IPS-15b (cell line): ENCODE data around the gene ENPEP.
"Not testable (repeated sequence)": the region's sequence is repeated elsewhere in the genome, so short reads cannot be mapped to it uniquely, and the experiment has no call there.

Source experiments
- H3K27me3 ChIP-seq: one replicate; pipeline ENCODE4 v1.6.1; 2013; ENCODE audit warnings: low read length; ENCODE audit not compliant: control insufficient read depth, insufficient read depth
- H3K36me3 ChIP-seq: one replicate; pipeline ENCODE4 v1.6.1; 2013; ENCODE audit warnings: low read length; ENCODE audit not compliant: control insufficient read depth, insufficient read depth
- H3K4me1 ChIP-seq: one replicate; pipeline ENCODE4 v1.6.1; 2013; ENCODE audit warnings: mild to moderate bottlenecking, low read length; ENCODE audit not compliant: control insufficient read depth, insufficient read depth
- H3K4me3 ChIP-seq: one replicate; pipeline ENCODE4 v1.5.1; 2013; ENCODE audit warnings: low read depth, low read length
- H3K9ac ChIP-seq: one replicate; pipeline ENCODE4 v1.6.1; 2013; ENCODE audit warnings: low read depth, mild to moderate bottlenecking, low read length
- H3K9me3 ChIP-seq: one replicate; pipeline ENCODE4 v1.6.1; 2013; ENCODE audit warnings: mild to moderate bottlenecking, low read length; ENCODE audit not compliant: control insufficient read depth, insufficient read depth

ENPEP gene

DNA sequence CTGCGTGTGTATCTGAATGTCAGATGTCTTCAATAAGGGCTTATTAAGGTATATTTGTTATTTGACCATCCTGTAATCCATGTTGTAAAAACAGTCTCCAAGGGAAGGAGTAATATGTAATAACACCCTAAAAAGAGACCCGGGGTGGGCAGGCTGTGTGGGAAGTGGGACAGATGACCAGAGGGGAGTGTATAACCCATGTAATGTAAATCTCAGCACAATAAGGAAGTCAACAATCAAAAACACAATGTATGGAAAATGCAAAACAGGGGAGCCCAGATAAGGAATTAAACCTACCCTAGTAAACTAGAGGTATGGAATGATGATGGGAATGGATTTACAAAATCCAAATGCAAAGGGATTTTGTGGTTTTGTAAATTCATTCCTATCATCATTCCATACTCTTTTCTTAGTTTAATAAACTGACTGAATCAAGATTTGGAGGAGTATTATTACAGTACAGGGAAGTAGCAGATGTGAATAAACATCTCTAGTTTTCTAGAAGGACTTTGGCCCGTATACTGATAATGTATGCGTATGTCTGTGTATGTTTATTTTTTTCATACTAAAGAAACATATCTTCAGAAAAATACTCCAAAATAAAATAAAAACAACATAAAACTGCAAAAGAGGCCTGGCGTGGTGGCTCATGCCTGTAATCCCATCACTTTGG lies 15.7 kb upstream of the ENPEP start:
- Histone ChIP-seq H3K27me3 (no peaks in the 10 kb centered on the region), H3K4me1 (no peaks in the 10 kb centered on the region), H3K9me3 (no peaks in the 10 kb centered on the region), H3K4me3 (no peak overlapping the region), H3K9ac (no peak overlapping the region), H3K36me3 (no peaks in the 10 kb centered on the region)

DNA sequence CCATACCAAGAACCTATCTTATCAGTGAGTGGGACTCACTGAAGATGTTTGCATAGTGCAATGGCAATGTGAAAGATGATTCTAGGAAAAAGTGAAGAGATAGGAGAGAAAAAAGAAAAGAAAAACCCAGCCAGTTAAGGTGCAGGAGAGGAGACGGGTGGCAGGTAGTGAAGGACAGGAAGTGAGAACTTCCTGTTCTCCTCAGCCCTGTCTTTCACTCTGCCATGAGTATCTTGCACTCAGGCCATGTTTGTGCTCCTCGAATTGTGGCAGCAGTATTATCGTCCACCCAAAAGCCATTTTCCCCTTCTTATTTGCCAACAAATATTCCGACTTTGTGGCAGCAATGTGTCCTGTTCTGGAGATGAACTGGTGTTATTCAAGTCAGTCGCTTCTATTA lies 8.6 kb upstream of the ENPEP start:
- H3K27me3 ChIP-seq = no peaks in the 10 kb centered on the region

DNA sequence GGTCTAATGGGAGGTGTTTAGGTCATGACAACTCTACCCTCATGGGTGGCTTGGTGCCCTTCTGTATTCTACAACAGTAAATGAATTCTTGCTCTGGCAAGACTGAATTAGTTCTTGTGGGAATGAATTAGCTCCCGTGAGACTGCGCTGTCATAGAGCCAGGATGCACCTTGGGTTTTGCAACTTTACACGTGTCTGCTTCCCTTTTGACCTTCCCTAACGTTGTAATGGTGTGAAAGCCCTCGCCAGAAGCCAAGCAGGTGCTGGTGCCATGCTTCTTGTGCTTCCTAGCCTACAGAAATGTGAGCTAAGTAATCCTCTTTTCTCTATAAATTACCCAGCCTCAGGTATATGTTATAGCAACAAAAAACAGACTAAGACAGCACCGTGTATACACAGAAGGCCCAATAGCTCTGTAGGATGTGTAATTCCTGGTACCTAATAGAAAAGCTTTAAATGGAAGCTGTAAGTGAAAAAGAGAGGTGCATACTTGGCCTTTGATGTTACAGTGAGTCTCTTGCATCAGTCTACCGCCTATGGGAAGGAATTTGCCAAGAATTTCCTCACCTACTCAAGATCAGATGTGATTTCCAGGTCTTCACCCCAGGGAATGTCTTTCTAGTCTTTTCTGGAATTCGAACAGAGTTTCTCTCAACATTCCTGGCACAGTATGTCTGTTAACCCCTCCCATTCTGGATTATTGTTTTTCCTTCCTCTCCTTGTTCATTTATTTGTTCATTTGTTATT lies 3.2 kb upstream of the ENPEP start:
- H3K9me3 ChIP-seq = no peaks in the 10 kb centered on the region
- no peak overlapping the region for H3K4me3 ChIP-seq
- H3K4me1 ChIP-seq = peaks cover 8% of the 10 kb centered on the region
- no peaks in the 10 kb centered on the region for H3K36me3 ChIP-seq
- H3K27me3 ChIP-seq = no peaks in the 10 kb centered on the region
- H3K9ac ChIP-seq = no peak overlapping the region

More for the DNA sequence above, 8.6 kb upstream of the ENPEP start:
- Histone ChIP-seq H3K4me3 (no peak overlapping the region), H3K4me1 (no peaks in the 10 kb centered on the region), H3K9ac (no peak overlapping the region), H3K36me3 (no peaks in the 10 kb centered on the region), H3K9me3 (no peaks in the 10 kb centered on the region)

DNA sequence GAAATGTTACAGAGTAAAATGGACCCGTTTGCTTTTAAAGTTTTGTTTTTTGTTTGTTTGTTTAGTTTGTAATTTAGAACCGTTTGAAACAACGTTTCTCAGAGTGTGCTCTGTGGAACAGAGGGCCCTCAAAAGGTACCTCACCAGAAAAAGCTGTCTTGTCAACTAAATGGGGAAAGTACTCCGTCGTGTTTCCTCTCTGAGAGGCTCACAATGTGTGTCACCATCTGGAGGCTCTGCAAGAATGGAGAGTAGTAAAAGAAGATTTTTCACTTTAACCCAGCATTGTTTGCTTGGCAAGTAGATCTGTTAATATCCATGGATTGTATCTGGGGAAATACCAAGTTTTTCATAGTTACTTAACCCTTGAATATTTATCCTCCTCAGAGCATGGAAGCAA lies 1.5 kb upstream of the ENPEP start:
- Histone ChIP-seq H3K9me3 (no peaks in the 10 kb centered on the region), H3K4me1 (peaks cover 8% of the 10 kb centered on the region), H3K27me3 (no peaks in the 10 kb centered on the region), H3K36me3 (no peaks in the 10 kb centered on the region), H3K9ac (no peak overlapping the region), H3K4me3 (no peak overlapping the region)

DNA sequence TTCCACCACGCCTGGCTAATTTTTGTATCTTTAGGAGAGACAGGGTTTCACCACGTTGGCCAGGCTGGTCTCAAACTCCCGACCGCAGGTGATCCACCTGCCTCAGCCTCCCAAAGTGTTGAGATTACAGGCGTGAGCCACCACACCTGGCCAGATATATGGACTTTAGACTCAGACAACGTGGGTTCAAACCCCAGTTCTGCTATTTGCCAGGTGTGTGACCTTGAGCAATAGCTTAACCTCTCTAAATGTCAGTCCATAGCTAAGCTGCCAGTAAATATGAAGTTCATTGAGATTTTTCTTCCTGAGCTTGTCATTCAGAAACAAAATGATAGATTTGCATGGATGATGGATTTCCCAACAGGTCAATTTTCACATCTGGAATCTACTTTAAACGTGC lies 875 bp upstream of the ENPEP start:
- not testable (repeated sequence) for H3K27me3 ChIP-seq, H3K9me3 ChIP-seq, H3K9ac ChIP-seq, H3K36me3 ChIP-seq, H3K4me1 ChIP-seq, H3K4me3 ChIP-seq

DNA sequence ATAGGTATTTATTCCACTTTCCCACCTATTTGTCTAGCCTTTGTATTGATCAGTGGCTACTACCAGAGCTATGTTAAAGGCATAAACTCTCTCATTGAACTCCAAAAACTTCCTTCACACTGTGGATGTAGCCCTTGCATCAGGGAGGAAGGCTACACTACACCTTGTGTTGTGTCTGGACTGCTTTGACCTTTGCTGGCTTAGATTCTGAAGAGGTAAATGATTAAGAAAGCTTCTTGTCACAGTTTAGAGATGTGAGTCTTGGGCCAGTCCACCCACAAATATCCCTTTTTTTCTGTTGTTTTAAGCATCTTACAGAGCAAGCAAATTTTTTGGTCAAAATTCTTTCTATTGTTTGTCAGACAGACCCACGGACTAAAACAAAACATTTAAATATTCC lies 1.9 kb downstream of the ENPEP start:
- H3K36me3 ChIP-seq = no peaks in the 10 kb centered on the region
- H3K27me3 ChIP-seq = no peaks in the 10 kb centered on the region
- H3K9ac ChIP-seq = no peak overlapping the region
- no peak overlapping the region for H3K4me3 ChIP-seq
- no peaks in the 10 kb centered on the region for H3K9me3 ChIP-seq
- H3K4me1 ChIP-seq = peaks cover 11% of the 10 kb centered on the region

DNA sequence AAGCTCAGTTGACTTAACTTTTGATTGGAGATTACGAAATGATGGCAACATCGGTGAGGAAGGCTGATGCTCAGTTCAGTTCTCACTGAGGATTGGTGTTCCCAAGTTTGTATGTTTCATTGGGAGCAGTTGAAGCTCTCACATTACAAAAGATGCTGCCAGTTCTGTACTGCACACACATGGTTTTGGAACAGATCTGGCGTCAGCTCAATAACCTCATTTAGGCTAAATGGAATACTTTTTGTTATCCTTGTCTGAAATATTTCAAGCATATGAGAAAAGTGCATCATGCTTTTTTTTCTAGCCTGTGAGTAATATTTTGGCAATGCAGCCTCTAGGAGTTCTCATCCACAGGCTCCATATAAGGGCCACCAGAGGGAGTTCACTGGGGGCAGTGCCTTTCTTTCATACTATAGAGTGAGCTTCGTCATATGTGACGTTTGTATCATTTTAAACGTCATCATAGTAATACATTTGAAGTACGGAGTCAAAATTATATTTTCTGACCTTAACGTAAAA lies 4.1 kb downstream of the ENPEP start:
- Histone ChIP-seq H3K27me3 (no peaks in the 10 kb centered on the region), H3K9me3 (no peaks in the 10 kb centered on the region), H3K9ac (no peak overlapping the region), H3K4me3 (no peak overlapping the region), H3K36me3 (no peaks in the 10 kb centered on the region), H3K4me1 (peaks cover 11% of the 10 kb centered on the region)

DNA sequence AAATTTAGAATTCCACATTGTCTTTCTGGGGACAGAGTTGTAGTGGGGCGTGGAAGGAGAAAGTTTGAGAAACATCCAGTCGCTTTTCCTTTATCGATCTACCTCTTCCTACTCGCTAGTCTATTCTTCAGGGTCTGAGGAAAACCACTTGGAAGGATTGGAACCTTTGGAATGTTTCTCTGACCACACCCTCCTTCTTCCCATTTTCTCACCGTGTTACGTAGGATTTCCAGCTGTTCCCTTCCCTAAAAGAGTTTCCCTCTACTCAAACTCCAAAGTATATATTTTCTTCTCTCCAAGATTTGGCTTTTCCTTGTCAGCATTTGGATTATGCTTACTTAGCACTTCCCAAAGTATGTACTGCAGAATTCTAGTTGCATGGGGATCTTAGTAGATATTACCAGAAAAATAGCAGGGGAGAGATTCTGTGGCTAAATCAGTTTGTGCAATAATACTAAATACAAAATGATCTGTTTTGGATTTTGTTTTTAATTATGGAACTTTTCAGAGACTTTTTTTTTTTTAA lies 4.9 kb downstream of the ENPEP start:
- Histone ChIP-seq H3K9me3 (no peaks in the 10 kb centered on the region), H3K9ac (no peak overlapping the region), H3K4me1 (peaks cover 4% of the 10 kb centered on the region), H3K4me3 (no peak overlapping the region), H3K27me3 (no peaks in the 10 kb centered on the region), H3K36me3 (no peaks in the 10 kb centered on the region)

DNA sequence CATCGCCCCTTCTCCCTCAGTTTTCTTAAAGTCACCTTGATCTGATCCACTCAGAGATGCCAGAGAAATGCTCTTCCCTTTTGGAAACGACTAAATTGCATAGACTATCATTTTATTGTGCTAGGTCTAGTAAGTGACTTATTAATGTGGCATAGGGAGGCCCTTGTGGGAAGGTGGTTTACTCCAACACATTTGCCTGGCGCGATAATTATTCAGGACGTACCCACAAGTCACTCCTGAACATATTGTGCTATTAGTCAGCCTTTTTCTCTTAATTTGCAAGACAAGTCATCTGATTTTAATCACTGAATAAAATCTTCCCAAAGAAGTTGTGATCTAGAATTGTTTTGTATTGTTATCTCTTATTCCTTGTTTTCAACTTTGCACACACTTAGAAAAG lies 7.6 kb downstream of the ENPEP start:
- Histone ChIP-seq H3K4me3 (no peak overlapping the region), H3K9me3 (no peaks in the 10 kb centered on the region), H3K27me3 (no peaks in the 10 kb centered on the region), H3K36me3 (no peaks in the 10 kb centered on the region), H3K4me1 (peaks cover 16% of the 10 kb centered on the region), H3K9ac (no peak overlapping the region)

DNA sequence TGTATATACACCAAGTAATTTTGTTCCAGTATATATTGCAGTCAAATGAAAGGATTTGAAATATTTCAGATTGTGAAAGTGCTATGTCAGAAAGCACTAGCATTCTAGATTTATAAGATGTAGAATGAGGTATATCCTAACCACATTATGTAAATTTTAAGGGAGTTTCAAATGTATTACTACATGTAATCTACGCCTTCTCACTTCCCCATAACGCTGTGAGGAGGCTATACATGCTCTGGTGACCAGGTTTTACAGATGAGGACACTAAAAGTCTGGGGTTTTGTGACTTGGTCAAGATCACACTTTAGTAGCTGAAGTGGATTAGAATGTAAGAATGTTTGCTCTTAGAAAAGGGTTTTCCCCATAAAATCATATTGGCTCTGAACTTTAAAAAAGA lies 8.1 kb downstream of the ENPEP start:
- Histone ChIP-seq H3K9ac (no peak overlapping the region), H3K27me3 (no peaks in the 10 kb centered on the region)

DNA sequence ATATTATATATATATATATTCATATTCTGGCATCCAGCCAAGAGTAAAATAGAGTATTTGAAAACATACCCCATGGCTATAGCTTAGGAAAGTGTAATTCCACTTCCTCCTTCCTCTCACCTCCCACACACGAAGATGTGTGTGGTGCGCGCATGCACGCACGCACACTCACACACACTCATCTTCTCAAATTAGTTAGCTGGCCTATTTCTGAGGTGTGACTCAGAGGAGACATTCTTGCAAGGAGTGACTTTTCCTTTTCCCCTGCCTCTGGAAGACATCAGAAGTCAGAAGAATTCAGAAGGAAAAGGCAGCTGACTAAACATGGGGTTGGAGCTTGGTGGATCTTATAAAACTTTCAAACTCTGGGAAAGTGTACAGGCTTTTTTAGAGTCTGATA lies 8.8 kb downstream of the ENPEP start:
- Histone ChIP-seq H3K27me3 (no peaks in the 10 kb centered on the region), H3K36me3 (no peaks in the 10 kb centered on the region), H3K4me1 (peaks cover 20% of the 10 kb centered on the region), H3K9ac (no peak overlapping the region), H3K4me3 (no peak overlapping the region), H3K9me3 (no peaks in the 10 kb centered on the region)

More for the DNA sequence above, 8.1 kb downstream of the ENPEP start:
- Histone ChIP-seq H3K36me3 (no peaks in the 10 kb centered on the region), H3K4me3 (no peak overlapping the region), H3K4me1 (peaks cover 20% of the 10 kb centered on the region), H3K9me3 (no peaks in the 10 kb centered on the region)

DNA sequence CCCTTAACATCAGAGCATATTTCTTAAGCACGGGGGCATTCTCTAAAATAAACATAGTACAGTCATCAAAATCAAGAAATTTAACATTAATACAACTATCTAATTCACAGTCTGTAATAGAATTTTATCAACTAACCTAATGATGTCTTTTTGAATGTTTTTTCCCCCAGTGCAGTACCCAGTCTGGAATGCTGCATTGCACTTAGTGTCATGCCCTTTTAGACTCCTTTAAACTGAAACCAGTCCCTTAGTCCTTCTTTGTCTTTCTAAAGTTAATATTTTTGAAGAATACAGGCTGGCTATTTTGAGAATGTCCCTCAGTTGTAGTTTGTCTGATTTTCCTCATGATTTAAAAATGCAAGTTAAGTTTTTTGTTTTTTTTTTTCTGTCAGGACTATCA lies 9.5 kb downstream of the ENPEP start:
- Histone ChIP-seq H3K27me3 (no peaks in the 10 kb centered on the region), H3K9me3 (no peaks in the 10 kb centered on the region), H3K9ac (no peak overlapping the region), H3K36me3 (no peaks in the 10 kb centered on the region), H3K4me3 (no peak overlapping the region), H3K4me1 (peaks cover 20% of the 10 kb centered on the region)
